ENCODE data around the gene KCNK2.

The KCNK2 gene

DNA sequence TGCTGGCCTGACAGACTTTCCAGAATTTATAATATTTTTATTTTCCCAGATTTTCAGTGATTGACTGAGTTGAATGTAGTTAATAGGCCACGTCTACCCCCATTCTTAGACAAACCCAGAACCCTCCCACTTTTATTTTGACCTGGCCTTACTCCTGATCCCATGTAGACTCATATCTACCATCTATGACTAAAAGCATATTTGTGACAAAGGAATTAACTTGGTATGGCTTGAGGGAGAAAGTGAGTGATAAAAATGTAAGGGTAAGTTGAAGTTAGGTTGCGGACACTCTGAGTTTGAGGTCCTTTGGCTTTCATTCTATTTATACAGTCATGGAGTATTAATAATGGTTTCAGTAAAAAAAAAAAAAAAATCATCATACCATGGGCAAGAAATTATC lies 168.4 kb downstream of the KCNK2 start:
- DNase-seq (ENCODE audit: low spot score): no peak
- TF ChIP-seq, protein P1, sequence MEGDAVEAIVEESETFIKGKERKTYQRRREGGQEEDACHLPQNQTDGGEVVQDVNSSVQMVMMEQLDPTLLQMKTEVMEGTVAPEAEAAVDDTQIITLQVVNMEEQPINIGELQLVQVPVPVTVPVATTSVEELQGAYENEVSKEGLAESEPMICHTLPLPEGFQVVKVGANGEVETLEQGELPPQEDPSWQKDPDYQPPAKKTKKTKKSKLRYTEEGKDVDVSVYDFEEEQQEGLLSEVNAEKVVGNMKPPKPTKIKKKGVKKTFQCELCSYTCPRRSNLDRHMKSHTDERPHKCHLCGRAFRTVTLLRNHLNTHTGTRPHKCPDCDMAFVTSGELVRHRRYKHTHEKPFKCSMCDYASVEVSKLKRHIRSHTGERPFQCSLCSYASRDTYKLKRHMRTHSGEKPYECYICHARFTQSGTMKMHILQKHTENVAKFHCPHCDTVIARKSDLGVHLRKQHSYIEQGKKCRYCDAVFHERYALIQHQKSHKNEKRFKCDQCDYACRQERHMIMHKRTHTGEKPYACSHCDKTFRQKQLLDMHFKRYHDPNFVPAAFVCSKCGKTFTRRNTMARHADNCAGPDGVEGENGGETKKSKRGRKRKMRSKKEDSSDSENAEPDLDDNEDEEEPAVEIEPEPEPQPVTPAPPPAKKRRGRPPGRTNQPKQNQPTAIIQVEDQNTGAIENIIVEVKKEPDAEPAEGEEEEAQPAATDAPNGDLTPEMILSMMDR (IDR thresholded peaks at IDR 0.05; ENCODE audit: borderline replicate concordance, control extremely low read depth, extremely low read depth, insufficient read depth, missing control alignments): no peak
- in situ Hi-C loops (cut with MboI; ENCODE audit: low sequenced_read_pairs, unreplicated experiment): no loop called here

DNA sequence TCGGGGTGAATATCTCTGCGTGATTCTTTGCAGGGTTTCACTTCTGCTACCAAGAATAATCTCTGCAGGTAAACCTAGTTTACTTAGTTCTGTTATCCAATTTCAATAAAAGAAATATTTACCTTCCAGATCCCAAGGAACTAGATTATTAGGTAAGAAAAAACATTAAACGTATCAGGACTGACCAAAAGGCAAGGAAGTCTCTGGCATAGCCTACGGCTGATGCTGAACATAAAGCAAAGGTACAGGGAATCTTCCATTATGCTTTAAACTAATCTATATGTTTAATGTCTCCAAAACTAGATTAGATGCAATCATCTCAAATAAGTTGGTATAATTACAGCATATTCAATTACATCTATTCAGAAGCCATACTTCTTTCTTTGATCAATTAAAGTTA lies 168.9 kb downstream of the KCNK2 start:
- TF ChIP-seq, protein P1 (IDR thresholded peaks at IDR 0.05; ENCODE audit: borderline replicate concordance, control extremely low read depth, extremely low read depth, insufficient read depth, missing control alignments): no peak
- no peak for DNase-seq (ENCODE audit: low spot score)
- in situ Hi-C loops (cut with MboI; ENCODE audit: low sequenced_read_pairs, unreplicated experiment): no loop called here

DNA sequence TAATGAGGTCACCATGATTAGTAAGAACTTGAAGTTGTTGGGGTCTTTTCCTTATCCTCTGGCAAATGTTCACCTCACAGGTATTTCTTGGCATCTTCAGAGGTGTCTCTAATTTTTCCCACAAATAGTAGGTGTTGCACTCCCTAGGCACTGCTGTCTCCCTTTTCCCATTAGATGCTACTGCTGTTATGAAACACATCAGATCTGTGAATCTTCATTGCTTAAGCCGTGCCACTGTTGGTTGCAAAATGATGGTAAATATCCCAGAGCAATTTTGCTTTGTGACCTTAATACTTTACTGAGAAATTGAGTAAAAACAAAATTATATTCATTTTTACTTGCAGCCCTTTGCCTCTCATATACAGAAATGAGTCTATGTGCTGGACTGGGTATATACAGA lies 169.6 kb downstream of the KCNK2 start:
- in situ Hi-C loops (cut with MboI; ENCODE audit: low sequenced_read_pairs, unreplicated experiment): no loop called here
- TF ChIP-seq, protein P1 (IDR thresholded peaks at IDR 0.05; ENCODE audit: borderline replicate concordance, control extremely low read depth, extremely low read depth, insufficient read depth, missing control alignments): no peak
- DNase-seq (ENCODE audit: low spot score): no peak

DNA sequence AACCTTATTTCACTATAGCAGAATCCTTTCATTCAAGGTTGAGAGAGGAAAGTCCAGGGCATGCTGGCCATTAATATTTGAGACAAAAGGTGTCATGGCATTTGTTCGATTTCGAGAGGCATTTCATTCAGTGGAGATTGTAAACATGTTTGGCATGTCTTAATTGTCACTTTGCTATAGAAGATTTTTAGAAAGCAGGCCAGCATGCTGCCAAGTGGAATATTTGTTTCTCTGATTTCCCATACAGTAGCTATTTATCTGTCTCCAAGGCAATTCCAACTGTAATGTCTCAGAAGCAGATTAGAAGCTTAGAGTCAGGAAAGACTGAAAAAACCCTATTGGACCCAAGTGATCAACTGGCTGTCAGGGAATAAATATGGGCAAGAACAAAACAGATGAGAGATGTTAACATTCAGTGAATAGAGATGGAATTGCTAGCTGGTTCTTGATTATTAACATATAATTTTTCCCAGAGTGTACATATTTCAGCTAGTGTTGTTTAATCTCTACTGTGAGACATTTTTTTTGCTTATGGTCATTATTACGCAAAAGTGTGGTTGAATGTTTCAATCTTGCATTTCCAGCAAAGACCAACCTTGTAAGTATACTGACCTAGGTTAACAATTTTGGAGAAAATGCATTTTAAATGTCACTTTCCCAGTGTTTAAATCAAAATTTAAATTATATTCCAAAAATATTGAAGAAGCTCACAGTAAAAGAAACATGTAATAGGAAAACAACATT lies 174.6 kb downstream of the KCNK2 start:
- no peak for DNase-seq (ENCODE audit: low spot score)
- TF ChIP-seq, protein P1 (IDR thresholded peaks at IDR 0.05; ENCODE audit: borderline replicate concordance, control extremely low read depth, extremely low read depth, insufficient read depth, missing control alignments): no peak
- in situ Hi-C loops (cut with MboI; ENCODE audit: low sequenced_read_pairs, unreplicated experiment): no loop called here

DNA sequence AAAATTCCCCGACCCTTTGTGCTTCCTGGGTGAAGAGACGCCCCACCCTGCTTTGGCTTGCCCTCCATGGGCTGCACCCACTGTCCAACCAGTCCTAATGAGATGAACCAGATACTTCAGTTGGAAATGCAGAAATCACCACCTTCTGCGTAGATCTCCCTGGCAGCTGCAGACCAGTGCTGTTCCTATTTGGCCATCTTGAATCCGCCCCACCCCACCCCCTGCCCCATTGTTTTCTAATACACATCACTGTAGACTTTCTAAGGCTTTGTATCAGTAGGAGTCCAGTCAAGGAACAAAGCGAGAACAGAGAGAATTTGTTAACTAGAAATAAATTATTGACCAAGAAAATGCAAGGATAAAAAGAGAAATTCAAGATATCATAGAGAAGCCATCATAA lies 178.2 kb downstream of the KCNK2 start:
- DNase-seq (ENCODE audit: low spot score): no peak
- in situ Hi-C loops (cut with MboI; ENCODE audit: low sequenced_read_pairs, unreplicated experiment): no loop called here
- TF ChIP-seq, protein P1 (IDR thresholded peaks at IDR 0.05; ENCODE audit: borderline replicate concordance, control extremely low read depth, extremely low read depth, insufficient read depth, missing control alignments): no peak

- TF ChIP-seq, protein P1 (IDR thresholded peaks at IDR 0.05; ENCODE audit: borderline replicate concordance, control extremely low read depth, extremely low read depth, insufficient read depth, missing control alignments): no peak
- in situ Hi-C loops (cut with MboI; ENCODE audit: low sequenced_read_pairs, unreplicated experiment): no loop called here
- no peak for DNase-seq (ENCODE audit: low spot score)
Measured at GRCh38 chr1:215262106-215262505, 179.6 kb downstream of the KCNK2 start.
